Measurements from ENCODE around the gene BANK1. TPM values are rescaled to one million over a fixed set of nuclear protein-coding genes. Genes with fewer than 3 reads are reported as not detected.

BANK1 gene
- total RNA-seq, 1 experiment from 2014 or later: 2.2 TPM

- Histone ChIP-seq H3K4me3 (no peak overlapping the region), H3K36me3 (ENCODE audit: low read depth) (no peaks in the 10 kb centered on the region), H4K20me1 (ENCODE audit: insufficient read depth) (no peaks in the 10 kb centered on the region), H3K27ac (no peak overlapping the region), H3K9me2 (ENCODE audit: insufficient read depth) (no peaks in the 10 kb centered on the region), H3K4me1 (replicated peaks; ENCODE audit: insufficient read depth) (no peaks in the 10 kb centered on the region), H3K9me3 (ENCODE audit: insufficient read depth, low read depth) (no peaks in the 10 kb centered on the region), H3K79me2 (ENCODE audit: low read depth) (no peaks in the 10 kb centered on the region), H3K4me2 (no peak overlapping the region), H2AFZ (no peak overlapping the region), H3F3A (ENCODE audit: insufficient read depth, low read depth) (no peaks in the 10 kb centered on the region), H3K27me3 (ENCODE audit: insufficient read depth, low read depth) (no peaks in the 10 kb centered on the region)
- CTCF ChIA-PET: no interaction called here
- POLR2A ChIA-PET (ENCODE audit: unreplicated experiment): no interaction called here
- DNase-seq: no peak
- intact Hi-C loops (cut with micrococcal nuclease; ENCODE audit: unreplicated experiment): loop anchor here (1.0 kb wide), 1 partner anchor 26 kb away; no protein-coding TSS in a partner anchor
- BruUV-seq (replicated peaks): no TSS peak
- no peak for TF ChIP-seq CTCF (conservative IDR thresholded peaks at IDR 0.05)
- TF ChIP-seq EZH2 (IDR thresholded peaks at IDR 0.05; ENCODE audit: low read depth): no peak
Observed at GRCh38 chr4:101954975-101955678, 164.6 kb downstream of the BANK1 start.

- CTCF ChIA-PET: no interaction called here
- Histone ChIP-seq H3K9me3 (ENCODE audit: insufficient read depth, low read depth) (no peaks in the 10 kb centered on the region), H3F3A (ENCODE audit: insufficient read depth, low read depth) (no peaks in the 10 kb centered on the region), H3K36me3 (ENCODE audit: low read depth) (no peaks in the 10 kb centered on the region), H4K20me1 (ENCODE audit: insufficient read depth) (no peaks in the 10 kb centered on the region), H3K27me3 (ENCODE audit: insufficient read depth, low read depth) (no peaks in the 10 kb centered on the region), H3K4me3 (no peak overlapping the region), H3K79me2 (ENCODE audit: low read depth) (no peaks in the 10 kb centered on the region), H3K4me2 (no peak overlapping the region), H3K4me1 (replicated peaks; ENCODE audit: insufficient read depth) (no peaks in the 10 kb centered on the region), H3K27ac (no peak overlapping the region), H2AFZ (no peak overlapping the region), H3K9me2 (ENCODE audit: insufficient read depth) (no peaks in the 10 kb centered on the region)
- POLR2A ChIA-PET (ENCODE audit: unreplicated experiment): no interaction called here
- intact Hi-C loops (cut with micrococcal nuclease; ENCODE audit: unreplicated experiment): no loop called here
- no peak for TF ChIP-seq EZH2 (IDR thresholded peaks at IDR 0.05; ENCODE audit: low read depth)
- TF ChIP-seq CTCF (conservative IDR thresholded peaks at IDR 0.05): no peak
- BruUV-seq (replicated peaks): no TSS peak
- no peak for DNase-seq
Observed at GRCh38 chr4:101956068-101956825, 165.7 kb downstream of the BANK1 start.

GRCh38 chr4:101958547-101958946, 168.0 kb downstream of the BANK1 start:
- H3K9me3 ChIP-seq (ENCODE audit: insufficient read depth, low read depth): no peaks in the 10 kb centered on the region
- no peak overlapping the region for H2AFZ ChIP-seq
- H3K27me3 ChIP-seq (ENCODE audit: insufficient read depth, low read depth): no peaks in the 10 kb centered on the region
- no peaks in the 10 kb centered on the region for H3K4me1 ChIP-seq (replicated peaks; ENCODE audit: insufficient read depth)
- H3K9me2 ChIP-seq (ENCODE audit: insufficient read depth): no peaks in the 10 kb centered on the region
- H3K36me3 ChIP-seq (ENCODE audit: low read depth): no peaks in the 10 kb centered on the region
- no peak overlapping the region for H3K4me2 ChIP-seq
- CTCF ChIA-PET: no interaction called here
- no peaks in the 10 kb centered on the region for H4K20me1 ChIP-seq (ENCODE audit: insufficient read depth)
- POLR2A ChIA-PET (ENCODE audit: unreplicated experiment): interaction anchor here (0.5 kb wide), 1 partner anchor 221 kb away, joined by 10 read pairs; no protein-coding TSS in a partner anchor
- BruUV-seq (replicated peaks): no TSS peak
- TF ChIP-seq EZH2 (IDR thresholded peaks at IDR 0.05; ENCODE audit: low read depth) (no peak), CTCF (conservative IDR thresholded peaks at IDR 0.05) (no peak)
- intact Hi-C loops (cut with micrococcal nuclease; ENCODE audit: unreplicated experiment): no loop called here
- H3F3A ChIP-seq (ENCODE audit: insufficient read depth, low read depth): no peaks in the 10 kb centered on the region
- H3K4me3 ChIP-seq: no peak overlapping the region
- no peaks in the 10 kb centered on the region for H3K79me2 ChIP-seq (ENCODE audit: low read depth)
- DNase-seq: no peak
- no peak overlapping the region for H3K27ac ChIP-seq

Measured in PC-9 (cell line).